ENCODE data around the gene ZPBP.

The ZPBP gene, protein sequence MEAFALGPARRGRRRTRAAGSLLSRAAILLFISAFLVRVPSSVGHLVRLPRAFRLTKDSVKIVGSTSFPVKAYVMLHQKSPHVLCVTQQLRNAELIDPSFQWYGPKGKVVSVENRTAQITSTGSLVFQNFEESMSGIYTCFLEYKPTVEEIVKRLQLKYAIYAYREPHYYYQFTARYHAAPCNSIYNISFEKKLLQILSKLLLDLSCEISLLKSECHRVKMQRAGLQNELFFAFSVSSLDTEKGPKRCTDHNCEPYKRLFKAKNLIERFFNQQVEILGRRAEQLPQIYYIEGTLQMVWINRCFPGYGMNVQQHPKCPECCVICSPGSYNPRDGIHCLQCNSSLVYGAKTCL

DNA sequence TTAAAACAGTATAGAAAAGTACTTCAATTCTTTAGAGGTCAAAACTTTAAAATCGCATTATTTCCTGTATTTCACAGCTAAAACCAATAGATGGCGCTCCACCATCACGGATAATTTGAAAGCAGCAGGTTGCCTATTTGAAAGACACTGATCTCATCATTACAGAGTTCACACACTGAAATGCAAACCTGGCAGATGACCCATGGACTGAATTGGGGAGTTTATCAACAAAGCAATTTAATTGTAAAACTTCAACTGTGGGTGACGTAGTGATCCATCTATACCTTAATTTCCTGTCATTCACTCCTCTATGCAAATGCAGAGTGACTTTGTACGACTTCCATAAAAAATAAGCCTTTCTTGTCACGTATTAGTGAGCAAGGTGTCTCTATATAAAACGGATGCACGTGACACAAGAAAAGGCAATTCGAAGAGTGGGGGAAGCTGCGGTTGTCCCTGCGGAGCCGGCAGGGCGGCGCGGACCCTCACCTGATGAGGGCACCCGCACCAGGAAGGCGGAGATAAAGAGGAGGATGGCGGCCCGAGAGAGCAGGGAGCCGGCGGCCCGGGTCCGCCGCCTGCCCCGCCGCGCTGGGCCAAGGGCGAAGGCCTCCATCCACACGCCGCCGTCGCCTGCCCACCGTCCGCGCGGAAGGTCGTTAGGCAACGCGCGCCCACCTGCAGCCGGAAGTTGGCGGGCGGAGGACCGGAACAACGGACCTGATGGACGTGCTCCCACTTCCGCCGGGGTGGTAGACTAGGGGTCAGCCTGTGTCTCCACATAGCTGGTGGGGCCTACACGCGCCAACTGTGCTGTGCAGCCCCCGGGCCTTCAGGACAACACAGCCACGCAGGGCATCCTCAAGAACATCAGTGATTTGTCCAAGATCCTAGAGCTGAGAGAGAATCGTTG, at the start of gene ZPBP:
ZPBP (minus strand) TSS at position 668 of the 913 bp plus-strand sequence; CDS start at position 616, 52 bp downstream.
- peak; percentile 23 for DNase-seq (ENCODE audit: low spot score)

DNA sequence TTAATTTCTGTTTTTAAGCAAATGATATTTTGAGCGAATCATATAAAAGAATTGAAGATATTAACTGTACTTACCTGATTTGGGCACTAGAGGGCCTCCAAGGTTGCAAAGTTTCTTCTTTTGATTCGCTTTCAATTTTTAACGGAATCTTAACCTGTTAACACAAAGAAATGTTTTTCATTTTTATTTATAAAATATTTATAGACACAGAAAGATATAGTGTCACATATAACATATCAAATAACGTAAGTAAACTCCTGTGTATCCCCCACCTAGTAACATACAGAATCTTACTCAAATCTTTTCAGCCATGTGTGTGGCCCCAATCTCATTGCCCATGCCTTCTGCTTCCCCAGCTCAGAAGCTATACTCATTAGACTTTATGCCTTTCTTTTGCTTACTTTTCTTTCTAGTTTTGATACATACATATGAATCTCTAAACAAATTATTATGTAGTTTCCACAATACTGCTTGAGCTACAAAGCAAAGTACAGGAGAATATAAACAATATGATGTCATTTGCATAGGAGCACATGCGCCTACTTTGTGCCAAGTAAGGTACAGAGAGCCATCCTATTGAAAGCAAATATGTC, 49.5 kb upstream of the ZPBP start:
- DNase-seq (ENCODE audit: low spot score): no peak

DNA sequence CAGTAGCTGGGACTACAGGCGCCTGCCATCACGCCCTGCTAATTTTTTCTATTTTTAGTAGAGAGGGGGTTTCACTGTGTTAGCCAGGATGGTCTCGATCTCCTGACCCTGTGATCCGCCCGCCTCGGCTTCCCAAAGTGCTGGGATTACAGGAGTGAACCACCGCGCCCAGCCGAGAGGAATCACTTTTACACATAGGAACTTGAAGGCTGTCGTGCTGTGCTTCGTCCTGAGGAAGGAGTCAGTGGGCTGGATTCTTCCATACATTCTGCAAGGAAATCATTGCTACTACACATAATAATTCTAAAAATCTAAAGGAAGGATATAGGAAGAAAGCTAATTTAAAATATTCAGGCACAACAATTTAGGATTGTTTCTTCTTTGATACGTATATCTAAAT, 48.8 kb upstream of the ZPBP start:
- DNase-seq (ENCODE audit: low spot score): no peak

DNA sequence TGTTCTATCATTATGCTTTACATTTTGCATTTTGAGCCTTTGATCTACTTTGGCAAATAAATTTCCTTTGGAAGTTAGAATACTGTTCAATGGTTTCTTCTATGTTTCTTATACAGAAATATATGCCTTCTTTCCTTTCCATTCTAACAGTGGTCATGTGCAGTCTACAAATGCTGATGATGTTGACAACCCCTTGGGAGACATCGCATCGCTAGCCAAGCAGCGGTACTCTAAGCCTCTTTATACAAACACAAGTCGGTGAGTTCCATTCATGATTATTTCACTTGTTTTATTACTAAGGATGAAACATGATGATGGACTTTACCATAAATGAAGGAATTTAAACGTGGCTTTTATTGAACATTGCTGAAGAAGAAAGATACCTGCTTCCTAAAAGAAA, 48.1 kb upstream of the ZPBP start:
- no peak for DNase-seq (ENCODE audit: low spot score)

DNA sequence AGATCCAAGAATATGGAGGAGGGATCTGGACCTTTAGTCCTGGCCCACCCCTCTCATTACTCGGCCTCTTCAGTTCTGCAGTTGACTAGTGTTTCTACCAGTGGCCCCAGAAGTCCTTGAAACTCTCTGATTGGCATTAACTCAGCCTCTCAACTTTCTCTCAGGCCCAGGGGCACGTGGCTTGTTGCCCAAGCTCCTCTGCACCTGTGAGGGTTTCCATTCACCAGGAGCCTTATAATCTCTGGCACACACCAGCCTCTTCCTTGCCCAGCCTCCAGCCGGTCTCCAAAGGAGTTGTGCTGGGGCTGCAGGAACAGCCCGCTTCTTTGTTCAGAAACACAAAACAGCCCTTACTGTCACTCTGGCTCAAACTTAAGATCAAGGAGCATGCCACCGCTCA, 47.6 kb upstream of the ZPBP start:
- no peak for DNase-seq (ENCODE audit: low spot score)

DNA sequence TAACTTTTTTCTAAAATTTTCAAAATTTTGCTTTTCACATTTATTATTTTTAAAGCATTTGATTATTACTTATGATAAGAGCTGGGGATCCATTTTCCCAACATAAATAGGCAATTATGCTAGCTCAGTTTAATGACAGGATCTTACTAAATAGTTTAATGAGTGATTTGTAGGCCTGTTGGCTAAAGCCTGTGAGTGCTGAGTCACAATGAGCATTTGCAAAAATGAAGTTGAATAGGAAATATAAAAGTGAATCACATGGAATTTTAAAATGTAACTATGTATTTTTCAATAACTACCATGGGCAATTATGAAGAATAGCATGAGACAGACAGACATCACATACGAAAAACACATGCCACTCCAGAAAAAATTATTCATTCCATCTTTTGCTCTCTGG, 45.1 kb upstream of the ZPBP start:
- DNase-seq (ENCODE audit: low spot score): no peak

DNA sequence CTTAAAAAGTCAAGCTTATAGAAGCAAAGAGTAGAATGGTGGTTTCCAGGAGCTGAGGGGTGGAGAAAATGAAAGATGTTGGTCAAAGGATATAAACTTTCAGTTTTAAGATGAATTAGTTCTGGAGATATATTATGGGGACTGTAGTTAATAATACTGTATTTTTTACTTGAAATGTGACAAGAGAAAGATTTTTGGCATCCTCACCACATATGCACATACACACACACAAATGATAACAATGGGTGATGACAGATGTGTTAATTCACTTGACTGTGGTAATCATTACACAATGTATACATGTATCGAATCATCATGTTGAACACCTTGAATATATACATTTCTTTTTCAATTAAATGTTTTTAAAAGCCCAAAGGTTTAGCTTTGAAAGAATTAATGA, 32.7 kb upstream of the ZPBP start:
- no peak for DNase-seq (ENCODE audit: low spot score)

DNA sequence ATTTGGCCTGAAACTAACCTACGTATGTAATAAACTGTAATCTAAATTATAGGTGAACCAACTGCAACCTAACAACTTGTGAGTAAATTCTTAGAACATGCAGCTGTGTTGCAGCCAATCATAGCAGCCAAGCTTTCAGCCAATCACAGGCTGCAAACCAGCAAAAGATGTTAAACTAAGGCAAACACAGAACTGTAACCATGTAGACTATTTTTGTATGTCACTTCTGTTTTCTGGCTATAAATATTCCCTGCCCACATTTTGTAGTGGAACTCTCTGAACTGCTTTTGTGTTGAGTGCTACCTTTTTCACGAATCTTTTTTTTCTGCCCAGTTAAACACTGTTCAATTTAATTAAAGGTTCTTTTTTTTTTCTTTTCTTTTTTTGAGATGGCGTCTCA, 28.2 kb upstream of the ZPBP start:
- DNase-seq (ENCODE audit: low spot score): no peak

DNA sequence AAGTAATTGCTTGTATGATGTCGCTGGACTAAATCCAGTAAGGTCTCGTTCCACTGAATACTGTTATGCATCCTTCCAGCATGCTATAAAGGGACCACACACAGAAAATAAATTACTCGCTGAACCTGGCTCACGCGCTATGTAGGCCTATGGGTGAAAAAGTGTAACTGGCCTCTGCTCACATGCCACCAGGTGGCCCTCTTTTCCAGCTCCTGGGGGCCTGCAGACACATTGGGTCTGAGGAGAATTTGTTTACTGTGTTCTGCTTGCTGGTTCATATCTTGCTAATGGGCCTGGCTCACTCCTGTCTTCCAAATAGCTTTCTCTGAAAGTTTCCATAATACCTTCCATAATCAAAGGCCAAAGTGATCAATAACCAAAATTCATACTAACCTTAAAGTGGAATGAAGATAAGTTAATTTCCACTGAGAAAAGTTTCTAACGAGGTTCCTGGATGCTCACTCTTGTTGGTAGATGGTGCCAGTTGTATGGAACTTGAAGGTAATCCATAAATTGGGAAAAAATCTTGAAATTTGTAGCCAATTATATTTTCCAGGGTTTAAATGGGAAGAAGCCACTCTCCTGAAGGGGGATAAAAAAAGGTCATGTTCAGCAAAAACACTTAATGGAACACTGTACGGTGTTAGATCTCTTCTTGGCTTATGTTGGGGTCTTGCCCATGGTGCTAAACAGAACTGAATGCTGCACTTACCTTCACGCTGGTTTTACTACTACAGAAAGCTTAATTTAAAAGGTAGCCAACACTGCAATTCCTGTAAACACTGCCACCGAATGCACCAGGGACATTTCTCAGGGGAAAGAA, 27.0 kb upstream of the ZPBP start:
- DNase-seq (ENCODE audit: low spot score): no peak

DNA sequence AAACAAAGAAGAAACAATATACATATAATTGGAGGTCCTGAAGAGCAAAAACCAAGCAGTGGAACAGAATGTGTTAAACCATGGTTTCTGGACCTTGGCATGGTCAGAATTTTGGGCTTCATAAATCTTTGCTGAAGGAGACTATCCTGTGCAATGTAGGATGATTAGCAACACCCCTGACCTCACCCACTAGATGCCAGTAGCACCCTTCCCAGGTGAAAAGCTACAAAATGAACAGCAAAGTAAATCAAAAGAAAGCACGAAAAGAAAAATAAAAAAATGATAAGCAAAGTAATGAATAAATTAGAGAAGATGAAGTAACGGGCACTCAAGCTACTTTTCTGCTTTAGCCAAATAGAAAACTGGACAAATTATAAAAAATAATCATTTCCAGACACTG, 19.2 kb upstream of the ZPBP start:
- no peak for DNase-seq (ENCODE audit: low spot score)

DNA sequence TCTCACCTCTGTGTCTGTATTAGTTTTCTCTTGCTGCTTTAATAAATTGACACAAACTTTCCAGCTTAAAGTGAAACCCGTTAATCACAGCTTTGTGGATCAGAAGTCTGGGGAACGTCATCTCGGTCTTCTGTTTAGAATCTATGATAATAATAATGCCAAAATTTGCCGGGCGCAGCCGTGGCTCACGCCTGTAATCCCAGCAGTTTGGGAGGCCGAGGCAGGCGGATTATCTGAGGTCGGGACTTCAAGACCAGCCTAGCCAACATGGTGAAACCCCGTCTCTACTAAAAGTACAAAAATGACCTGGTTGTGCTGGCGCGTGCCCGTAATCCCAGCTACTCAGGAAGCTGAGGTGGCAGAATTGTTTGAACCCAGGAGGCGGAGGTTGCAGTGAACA, 8.8 kb upstream of the ZPBP start:
- no peak for DNase-seq (ENCODE audit: low spot score)

DNA sequence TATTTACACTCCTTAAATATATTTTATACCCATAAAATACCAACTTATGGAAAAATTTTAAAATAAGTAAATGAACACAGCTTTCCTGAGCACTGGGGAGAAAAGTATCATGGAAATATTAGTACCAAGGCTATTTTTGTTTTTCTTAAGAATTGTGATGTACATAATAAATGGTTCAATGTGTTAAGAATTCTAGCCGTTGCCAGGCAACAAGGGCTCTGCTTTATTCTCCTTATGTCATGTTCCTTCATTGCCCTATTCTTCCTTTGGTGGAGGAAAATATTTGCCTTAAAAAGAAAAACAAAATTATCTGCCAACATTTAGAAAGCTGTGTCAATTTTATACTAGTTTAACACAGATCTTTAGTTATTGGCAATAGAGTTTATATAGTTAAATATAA, 2.6 kb upstream of the ZPBP start:
- no peak for DNase-seq (ENCODE audit: low spot score)

DNA sequence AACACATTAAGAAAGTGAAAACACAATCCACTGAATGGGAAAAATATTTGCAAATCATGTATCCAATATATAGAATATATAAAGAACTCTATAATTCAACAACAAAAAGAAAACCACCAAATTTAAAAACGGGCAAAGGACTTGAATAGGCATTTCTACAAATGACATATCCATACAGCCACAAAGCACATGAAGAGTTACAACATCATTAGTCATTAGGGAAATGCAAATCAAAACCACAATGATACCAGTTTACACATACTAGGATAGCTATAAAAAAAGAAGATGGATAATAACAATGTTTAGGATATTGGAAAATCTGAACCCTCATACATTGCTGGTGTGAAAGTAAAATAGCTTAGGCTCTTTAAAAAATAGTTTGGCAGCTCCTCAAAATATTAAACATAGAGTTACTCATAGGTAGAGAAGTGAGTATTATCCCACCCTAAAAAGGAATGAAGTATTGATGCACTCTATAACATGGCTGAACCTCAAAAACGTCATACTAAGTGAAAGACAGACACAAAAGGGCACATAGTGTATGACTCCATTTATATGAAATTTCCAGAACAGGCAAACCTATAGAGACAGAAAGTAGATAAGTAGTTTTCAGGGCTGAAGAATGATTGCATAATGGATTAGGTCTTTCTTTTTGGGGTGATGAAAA, 4.5 kb downstream of the ZPBP start:
- no peak for DNase-seq (ENCODE audit: low spot score)

DNA sequence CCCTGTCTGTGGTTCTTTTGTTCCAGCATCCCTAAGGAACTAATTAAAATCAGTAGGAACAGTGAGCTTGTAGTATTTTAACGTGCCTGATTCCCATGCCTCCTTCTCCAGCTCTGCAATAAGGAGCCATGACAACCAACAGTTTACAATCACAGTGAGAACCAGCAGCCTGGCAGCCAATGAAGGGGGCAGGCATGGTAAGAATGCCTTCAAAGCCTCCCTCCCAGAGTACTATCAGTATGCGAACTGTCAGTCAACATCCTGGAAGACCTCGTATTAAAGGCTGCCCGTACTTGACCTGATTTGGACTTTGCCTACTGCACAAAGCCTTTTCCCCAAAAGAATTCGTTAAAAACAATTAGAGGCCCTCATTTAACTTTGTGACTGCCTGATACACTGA, 7.7 kb downstream of the ZPBP start:
- no peak for DNase-seq (ENCODE audit: low spot score)

DNA sequence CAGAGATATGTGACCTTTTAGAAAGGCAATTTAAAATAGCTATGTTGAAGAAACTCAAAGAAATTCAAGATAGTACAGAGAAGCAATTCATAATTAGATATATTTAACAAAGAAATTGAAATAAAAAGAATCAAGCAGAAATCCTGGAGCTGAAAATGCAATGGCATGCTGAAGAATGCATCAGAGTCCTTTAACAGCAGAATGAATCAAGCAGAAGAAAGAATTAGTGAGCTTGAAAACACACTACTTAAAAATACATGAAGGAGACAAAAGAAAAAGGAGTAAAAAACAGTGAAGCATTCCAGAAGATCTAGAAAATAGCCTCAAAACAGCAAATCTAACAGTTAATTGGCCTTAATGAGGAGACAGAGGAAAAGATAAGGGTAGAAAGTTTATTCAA, 20.0 kb downstream of the ZPBP start:
- DNase-seq (ENCODE audit: low spot score): no peak

DNA sequence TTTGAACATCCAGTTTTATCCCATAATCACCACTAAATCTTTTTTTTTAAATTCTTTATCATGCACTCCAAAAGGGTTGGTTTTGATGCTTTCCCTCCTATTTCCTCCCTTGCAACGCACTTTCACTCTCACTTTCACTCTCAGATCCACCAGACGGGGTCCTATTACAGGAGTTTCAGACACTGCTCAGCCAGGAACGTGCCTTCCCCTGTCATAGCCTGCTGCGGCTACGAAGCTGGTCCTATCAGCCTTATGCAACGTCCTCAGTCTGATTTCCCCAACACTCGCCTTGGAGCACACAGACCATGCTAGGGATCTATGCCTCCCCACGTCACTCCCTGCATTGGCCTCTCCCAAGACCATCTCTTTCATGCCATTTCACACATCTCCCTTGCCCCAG, 23.4 kb downstream of the ZPBP start:
- DNase-seq (ENCODE audit: low spot score): no peak

DNA sequence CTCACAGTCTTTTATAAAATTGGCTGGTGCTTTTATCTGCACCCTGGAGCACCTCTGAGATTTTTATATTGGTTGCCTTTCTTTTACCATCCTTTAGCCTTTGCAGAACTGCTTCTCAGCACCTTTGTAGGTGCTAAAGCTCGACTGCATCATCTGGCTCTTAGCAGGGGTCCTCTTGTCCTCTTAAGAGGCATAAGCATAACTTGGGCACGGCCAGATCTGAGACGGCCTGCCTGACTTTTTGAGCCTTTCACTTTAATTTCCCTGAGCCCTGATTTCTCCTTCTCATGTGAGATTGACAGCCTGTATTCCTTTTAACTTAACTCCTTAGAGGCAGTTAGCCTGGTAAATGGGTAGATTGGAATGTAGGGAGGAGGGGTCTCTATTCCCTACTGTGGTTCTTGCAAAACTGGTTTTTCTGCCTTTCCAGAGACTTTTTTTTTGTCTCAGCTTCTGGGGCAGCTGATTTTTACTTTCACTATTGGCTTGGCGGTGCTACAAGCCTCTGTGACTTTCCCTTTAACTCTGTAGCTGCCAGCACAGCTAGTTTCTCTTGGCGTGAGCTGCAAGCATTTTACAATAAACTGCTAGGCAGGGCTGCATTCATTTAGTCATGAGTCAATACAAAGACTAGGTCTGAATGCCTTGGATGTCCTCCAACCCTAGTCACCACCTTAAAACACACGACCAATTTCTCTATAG, 24.0 kb downstream of the ZPBP start:
- no peak for DNase-seq (ENCODE audit: low spot score)

DNA sequence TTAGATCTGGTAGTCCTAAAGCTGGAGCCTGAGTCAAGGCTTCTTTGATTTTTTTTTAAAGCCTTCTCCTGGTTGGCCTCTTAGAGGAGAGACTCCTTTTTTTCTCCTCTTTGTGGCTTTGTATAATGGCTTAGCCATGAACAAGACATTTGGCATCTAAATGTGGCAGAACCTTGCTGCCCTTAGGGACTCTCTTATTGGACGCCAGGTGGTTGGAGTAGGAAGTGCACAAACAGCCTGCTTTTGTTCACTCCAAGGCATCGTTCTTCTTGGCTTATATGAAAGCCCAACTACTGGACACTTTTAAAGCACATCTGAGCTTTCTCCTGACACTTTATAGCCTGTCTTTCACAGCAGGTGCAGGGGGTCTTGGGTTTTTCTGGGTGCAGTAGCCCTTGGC, 25.0 kb downstream of the ZPBP start:
- no peak for DNase-seq (ENCODE audit: low spot score)

DNA sequence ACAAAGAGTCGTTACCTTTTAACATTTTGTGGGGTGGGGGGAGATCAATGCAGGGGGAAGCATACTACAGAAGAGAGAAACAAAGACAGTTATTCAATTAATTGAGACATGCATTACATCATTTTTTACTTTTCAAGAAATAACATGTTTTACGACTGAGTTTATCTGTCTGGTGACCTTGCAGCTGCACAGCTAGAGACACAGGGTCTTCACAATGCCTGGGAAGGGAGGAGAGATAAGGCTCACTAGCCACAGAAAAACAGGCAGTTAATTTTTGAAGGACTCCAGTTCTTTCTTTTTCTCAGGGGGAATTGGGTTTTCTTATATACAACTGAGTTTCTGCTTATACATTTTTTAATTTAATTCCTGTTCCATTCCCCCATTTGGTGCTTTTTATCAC, 30.1 kb downstream of the ZPBP start:
- DNase-seq (ENCODE audit: low spot score): no peak

DNA sequence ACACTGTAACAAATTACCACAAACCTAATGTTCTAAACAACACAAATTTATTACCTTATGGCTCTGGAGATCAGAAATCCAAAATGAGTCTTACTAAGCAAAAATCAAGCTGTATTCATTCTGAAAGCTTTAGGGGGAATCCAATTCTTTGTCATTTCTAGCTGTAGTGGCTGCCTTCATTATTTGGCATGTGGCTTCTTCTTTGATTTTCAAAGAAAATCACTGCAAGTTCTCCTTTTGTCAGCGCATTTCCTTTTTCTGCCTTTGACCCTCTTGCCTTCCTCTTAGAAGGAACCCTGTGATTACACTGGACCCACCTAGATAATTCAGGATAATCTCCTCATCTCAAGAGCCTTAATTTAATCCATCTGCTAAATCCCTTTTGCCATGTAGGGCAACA, 36.9 kb downstream of the ZPBP start:
- DNase-seq (ENCODE audit: low spot score): no peak

DNA sequence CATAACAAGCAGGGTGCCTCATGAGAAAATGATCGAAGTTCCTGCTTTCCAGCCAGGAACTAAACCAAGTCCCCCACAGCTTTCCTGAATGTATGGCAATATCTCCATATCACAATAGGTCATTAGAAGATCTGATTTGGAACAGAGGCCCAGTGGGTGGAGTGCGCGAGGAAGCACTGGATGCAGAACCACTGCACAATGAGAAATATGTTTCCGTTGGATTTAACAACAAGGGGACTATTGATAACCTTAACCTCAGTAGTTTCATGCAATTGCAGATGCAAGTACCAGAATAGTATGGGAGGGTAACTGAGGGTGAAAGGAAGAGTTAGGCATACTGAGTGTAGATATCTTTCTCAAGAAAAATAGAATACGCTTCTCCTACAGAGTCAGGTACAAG, 45.3 kb downstream of the ZPBP start:
- DNase-seq (ENCODE audit: low spot score): no peak

Measured in HuH-7 (cell line).